ENCODE results near the gene COL9A1. TPM values are rescaled to one million over a fixed set of nuclear protein-coding genes. Genes with fewer than 3 reads are reported as not detected.

Gene COL9A1
- total RNA-seq, 1 donor from 2014 or later, result not detected

GRCh38 chr6:70252604-70253003 lies 50.3 kb downstream of the COL9A1 start:
- Mint-ChIP-seq H3K4me3 (no peak overlapping the region), H3K9me3 (no peaks in the 10 kb centered on the region), H3K27ac (no peak overlapping the region), H3K36me3 (ENCODE audit: low read depth) (no peaks in the 10 kb centered on the region), H3K4me1 (ENCODE audit: low read depth) (no peaks in the 10 kb centered on the region), H3K27me3 (ENCODE audit: insufficient read depth) (peaks cover 6% of the 10 kb centered on the region)
- DNase-seq (ENCODE audit: low spot score), result no peak
- intact Hi-C loops (cut with micrococcal nuclease), result no loop called here

GRCh38 chr6:70246118-70246517 lies 56.8 kb downstream of the COL9A1 start:
- H3K27me3 Mint-ChIP-seq (ENCODE audit: insufficient read depth), result peaks cover 6% of the 10 kb centered on the region
- no peaks in the 10 kb centered on the region for H3K4me1 Mint-ChIP-seq (ENCODE audit: low read depth)
- intact Hi-C loops (cut with micrococcal nuclease), result no loop called here
- no peaks in the 10 kb centered on the region for H3K9me3 Mint-ChIP-seq
- DNase-seq (ENCODE audit: low spot score), result no peak
- no peak overlapping the region for H3K27ac Mint-ChIP-seq
- H3K36me3 Mint-ChIP-seq (ENCODE audit: low read depth), result no peaks in the 10 kb centered on the region
- no peak overlapping the region for H3K4me3 Mint-ChIP-seq

DNA sequence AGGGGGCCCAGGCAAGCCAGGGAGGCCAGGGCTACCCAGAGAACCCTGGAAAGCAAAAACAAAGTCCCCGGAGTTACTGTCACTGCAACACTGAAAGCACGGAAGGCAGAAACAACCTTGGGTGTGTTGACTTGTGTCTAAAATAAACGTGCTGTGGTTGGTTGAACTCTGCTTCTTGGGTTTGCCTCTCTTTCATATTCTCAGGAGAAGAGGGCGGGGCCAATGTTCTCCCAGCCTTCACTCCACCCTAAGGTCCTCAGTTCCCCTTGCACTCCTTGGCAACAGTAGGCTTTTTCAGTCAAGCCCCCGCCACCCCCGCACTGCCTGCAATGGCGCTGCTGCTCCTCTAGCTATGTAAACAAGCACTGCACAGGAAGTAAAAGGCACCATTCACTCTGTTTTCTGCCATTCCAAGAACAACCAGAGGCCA lies 60.9 kb downstream of the COL9A1 start:
- H3K27ac Mint-ChIP-seq, result no peak overlapping the region
- no peak for DNase-seq (ENCODE audit: low spot score)
- H3K9me3 Mint-ChIP-seq, result no peaks in the 10 kb centered on the region
- no peak overlapping the region for H3K4me3 Mint-ChIP-seq
- peaks cover 5% of the 10 kb centered on the region for H3K27me3 Mint-ChIP-seq (ENCODE audit: insufficient read depth)
- no peaks in the 10 kb centered on the region for H3K36me3 Mint-ChIP-seq (ENCODE audit: low read depth)
- no peaks in the 10 kb centered on the region for H3K4me1 Mint-ChIP-seq (ENCODE audit: low read depth)
- intact Hi-C loops (cut with micrococcal nuclease), result no loop called here

DNA sequence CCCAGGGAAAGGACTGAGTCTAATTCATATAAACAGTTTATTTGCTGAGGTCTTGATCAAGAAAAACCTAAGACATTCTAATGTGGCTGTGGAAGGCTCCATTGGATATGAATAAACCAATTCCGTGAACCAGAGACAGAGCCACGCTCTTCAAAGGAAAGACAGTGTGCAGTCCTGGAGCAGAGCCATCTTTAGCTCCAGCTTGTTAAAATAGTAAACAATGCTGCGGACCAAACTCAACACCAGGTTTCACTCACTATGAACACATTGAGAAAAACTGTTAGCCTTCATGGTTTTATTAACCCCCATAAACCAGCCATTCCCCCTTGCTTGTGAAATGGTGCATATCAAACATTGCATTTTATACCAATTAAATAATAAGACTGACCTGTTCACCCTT lies 61.9 kb downstream of the COL9A1 start:
- no peak for DNase-seq (ENCODE audit: low spot score)
- no peaks in the 10 kb centered on the region for H3K36me3 Mint-ChIP-seq (ENCODE audit: low read depth)
- no peak overlapping the region for H3K4me3 Mint-ChIP-seq
- peaks cover 5% of the 10 kb centered on the region for H3K27me3 Mint-ChIP-seq (ENCODE audit: insufficient read depth)
- H3K4me1 Mint-ChIP-seq (ENCODE audit: low read depth), result no peaks in the 10 kb centered on the region
- intact Hi-C loops (cut with micrococcal nuclease), result no loop called here
- H3K9me3 Mint-ChIP-seq, result no peaks in the 10 kb centered on the region
- no peak overlapping the region for H3K27ac Mint-ChIP-seq

- Mint-ChIP-seq H3K27me3 (ENCODE audit: insufficient read depth) (peaks cover 8% of the 10 kb centered on the region), H3K4me3 (no peak overlapping the region)
- intact Hi-C loops (cut with micrococcal nuclease), result no loop called here
These were observed 66.5 kb downstream of the COL9A1 start for GRCh38 chr6:70236343-70236742.

GRCh38 chr6:70234561-70235236 lies 68.2 kb downstream of the COL9A1 start:
- Mint-ChIP-seq H3K9me3 (no peaks in the 10 kb centered on the region), H3K27me3 (ENCODE audit: insufficient read depth) (peaks cover 6% of the 10 kb centered on the region), H3K36me3 (ENCODE audit: low read depth) (no peaks in the 10 kb centered on the region), H3K27ac (no peak overlapping the region), H3K4me1 (ENCODE audit: low read depth) (no peaks in the 10 kb centered on the region), H3K4me3 (no peak overlapping the region)
- DNase-seq (ENCODE audit: low spot score), result no peak
- intact Hi-C loops (cut with micrococcal nuclease), result no loop called here

More at GRCh38 chr6:70236343-70236742, 66.5 kb downstream of the COL9A1 start:
- no peaks in the 10 kb centered on the region for H3K36me3 Mint-ChIP-seq (ENCODE audit: low read depth)
- DNase-seq (ENCODE audit: low spot score), result no peak
- no peaks in the 10 kb centered on the region for H3K9me3 Mint-ChIP-seq
- H3K4me1 Mint-ChIP-seq (ENCODE audit: low read depth), result no peaks in the 10 kb centered on the region
- H3K27ac Mint-ChIP-seq, result no peak overlapping the region

DNA sequence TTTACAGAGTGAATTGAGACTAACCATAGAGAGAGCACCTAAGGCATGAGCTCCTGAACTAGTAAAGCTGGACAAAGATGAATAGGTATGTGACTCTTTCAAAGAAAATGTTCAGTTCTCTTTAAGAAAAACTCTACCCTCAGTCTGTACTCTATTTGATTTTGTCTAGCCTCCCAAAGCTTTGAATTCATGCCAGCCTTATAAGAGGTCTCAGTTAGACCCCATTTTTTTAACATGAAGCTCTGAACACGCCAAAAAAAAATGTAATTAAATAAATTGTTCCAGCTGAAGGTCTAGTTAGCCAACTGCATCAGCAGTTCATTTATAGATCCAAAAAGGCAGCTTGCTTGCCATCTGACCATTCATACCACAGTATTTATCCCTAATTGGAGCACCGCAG lies 71.6 kb downstream of the COL9A1 start:
- Mint-ChIP-seq H3K27ac (no peak overlapping the region), H3K4me1 (ENCODE audit: low read depth) (no peaks in the 10 kb centered on the region), H3K27me3 (ENCODE audit: insufficient read depth) (peaks cover 3% of the 10 kb centered on the region), H3K9me3 (no peaks in the 10 kb centered on the region), H3K4me3 (no peak overlapping the region), H3K36me3 (ENCODE audit: low read depth) (no peaks in the 10 kb centered on the region)
- intact Hi-C loops (cut with micrococcal nuclease), result no loop called here
- DNase-seq (ENCODE audit: low spot score), result no peak

DNA sequence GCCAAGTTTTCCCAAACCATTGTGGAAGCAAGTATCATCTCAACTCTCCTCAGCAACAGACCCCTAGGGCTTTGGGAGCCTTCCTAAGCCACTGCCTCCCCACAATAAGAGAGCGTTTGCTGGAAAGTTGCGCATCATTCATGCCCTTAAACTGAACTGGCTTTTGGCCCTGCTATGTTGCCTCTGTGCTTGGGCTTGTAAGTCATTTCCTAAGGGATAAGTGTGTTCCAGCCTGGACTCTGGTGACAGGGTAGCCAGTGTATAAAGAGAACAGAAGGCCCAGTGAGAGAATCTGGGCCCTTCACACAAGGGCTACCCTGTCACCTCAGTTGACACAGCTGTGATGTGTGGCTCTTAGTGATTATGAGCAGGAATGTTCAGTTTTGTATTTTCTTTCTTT lies 77.8 kb downstream of the COL9A1 start:
- Mint-ChIP-seq H3K36me3 (ENCODE audit: low read depth) (no peaks in the 10 kb centered on the region), H3K9me3 (no peaks in the 10 kb centered on the region), H3K27me3 (ENCODE audit: insufficient read depth) (peaks cover 4% of the 10 kb centered on the region), H3K4me3 (no peak overlapping the region), H3K27ac (no peak overlapping the region), H3K4me1 (ENCODE audit: low read depth) (no peaks in the 10 kb centered on the region)
- intact Hi-C loops (cut with micrococcal nuclease), result loop anchor here (10.0 kb wide), 1 partner anchor 660 kb away; no protein-coding TSS in a partner anchor
- no peak for DNase-seq (ENCODE audit: low spot score)

DNA sequence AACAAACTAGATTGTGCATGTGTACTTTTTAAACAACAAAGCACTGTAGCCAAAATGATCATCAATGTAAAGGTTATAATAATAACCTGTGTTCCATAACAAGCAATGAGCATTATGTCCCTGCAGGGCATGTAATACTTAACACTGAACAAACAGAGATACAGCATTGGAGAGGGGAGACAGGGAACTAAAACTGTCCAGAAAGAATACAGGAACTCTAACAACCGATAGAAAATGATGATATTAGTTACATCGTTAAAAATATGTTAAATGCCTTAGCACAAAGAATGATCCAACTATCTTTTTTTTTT lies 80.5 kb downstream of the COL9A1 start:
- Mint-ChIP-seq H3K4me3 (no peak overlapping the region), H3K27me3 (ENCODE audit: insufficient read depth) (peaks cover 4% of the 10 kb centered on the region), H3K9me3 (no peaks in the 10 kb centered on the region), H3K36me3 (ENCODE audit: low read depth) (no peaks in the 10 kb centered on the region), H3K27ac (no peak overlapping the region), H3K4me1 (ENCODE audit: low read depth) (no peaks in the 10 kb centered on the region)
- intact Hi-C loops (cut with micrococcal nuclease), result loop anchor here (5.0 to 10.0 kb wide), 2 partner anchors 662 to 1125 kb away; no protein-coding TSS in a partner anchor
- no peak for DNase-seq (ENCODE audit: low spot score)

- no peak for DNase-seq (ENCODE audit: low spot score)
- Mint-ChIP-seq H3K27me3 (ENCODE audit: insufficient read depth) (peaks cover 4% of the 10 kb centered on the region), H3K9me3 (no peaks in the 10 kb centered on the region), H3K27ac (no peak overlapping the region), H3K36me3 (ENCODE audit: low read depth) (no peaks in the 10 kb centered on the region), H3K4me3 (no peak overlapping the region), H3K4me1 (ENCODE audit: low read depth) (no peaks in the 10 kb centered on the region)
- intact Hi-C loops (cut with micrococcal nuclease), result loop anchor here (1.0 to 10.0 kb wide), 5 partner anchors 147 to 1125 kb away; no protein-coding TSS in a partner anchor
These were observed 81.0 kb downstream of the COL9A1 start for GRCh38 chr6:70221715-70222438.

DNA sequence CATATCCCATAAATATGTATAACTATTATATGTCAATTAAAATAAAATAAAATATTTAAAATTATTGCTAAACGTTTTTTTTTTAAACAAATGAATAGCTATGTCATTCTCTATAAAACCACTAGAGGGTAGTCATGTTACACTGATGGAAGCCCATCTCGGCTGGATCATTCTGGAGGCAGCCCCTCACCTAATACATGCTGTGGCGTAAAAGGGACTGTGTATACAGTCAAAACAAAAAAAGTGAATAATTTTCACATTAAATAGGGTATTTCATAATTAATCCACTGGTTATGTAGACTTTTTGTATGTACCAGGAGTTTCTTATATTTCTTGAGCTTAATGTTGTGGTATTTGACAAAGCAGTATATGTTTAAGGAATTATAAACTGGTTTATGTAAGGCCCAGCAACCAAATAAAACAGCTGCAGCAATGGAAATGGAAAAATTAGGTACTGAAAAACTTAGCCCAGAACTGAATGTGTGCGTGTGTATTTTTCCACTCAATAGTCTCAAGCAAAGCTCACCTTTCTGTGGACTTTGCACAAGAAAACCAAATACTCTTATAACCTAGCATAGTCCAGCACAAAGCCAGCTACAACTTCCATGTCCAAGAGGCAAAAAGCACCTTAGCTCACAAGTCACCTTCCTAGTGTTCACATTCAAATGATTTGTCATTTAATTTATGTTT lies 81.7 kb downstream of the COL9A1 start:
- no peak overlapping the region for H3K4me3 Mint-ChIP-seq
- H3K27me3 Mint-ChIP-seq (ENCODE audit: insufficient read depth), result peaks cover 4% of the 10 kb centered on the region
- H3K27ac Mint-ChIP-seq, result no peak overlapping the region
- H3K9me3 Mint-ChIP-seq, result no peaks in the 10 kb centered on the region
- H3K4me1 Mint-ChIP-seq (ENCODE audit: low read depth), result no peaks in the 10 kb centered on the region
- intact Hi-C loops (cut with micrococcal nuclease), result loop anchor here (1.0 to 10.0 kb wide), 5 partner anchors 148 to 1126 kb away; no protein-coding TSS in a partner anchor
- H3K36me3 Mint-ChIP-seq (ENCODE audit: low read depth), result no peaks in the 10 kb centered on the region
- DNase-seq (ENCODE audit: low spot score), result no peak

GRCh38 chr6:70219943-70220613 lies 82.8 kb downstream of the COL9A1 start:
- H3K36me3 Mint-ChIP-seq (ENCODE audit: low read depth), result no peaks in the 10 kb centered on the region
- intact Hi-C loops (cut with micrococcal nuclease), result loop anchor here (2.0 to 10.0 kb wide), 3 partner anchors 665 to 1127 kb away; no protein-coding TSS in a partner anchor

More at GRCh38 chr6:70219943-70220613, 82.8 kb downstream of the COL9A1 start:
- no peaks in the 10 kb centered on the region for H3K9me3 Mint-ChIP-seq
- no peak overlapping the region for H3K4me3 Mint-ChIP-seq
- no peaks in the 10 kb centered on the region for H3K4me1 Mint-ChIP-seq (ENCODE audit: low read depth)
- no peak for DNase-seq (ENCODE audit: low spot score)
- no peak overlapping the region for H3K27ac Mint-ChIP-seq
- H3K27me3 Mint-ChIP-seq (ENCODE audit: insufficient read depth), result peaks cover 4% of the 10 kb centered on the region
